D721Med (cell line): Measurements from ENCODE around the gene RHOBTB1.
"Not testable (repeated sequence)": the region's sequence is repeated elsewhere in the genome, so short reads cannot be mapped to it uniquely, and the experiment has no call there.

Experiments used
- DNase-seq: peaks from one replicate; pipeline ENCODE4 v3.0.0; 2011; ENCODE audit warnings: low spot score; ENCODE audit not compliant: insufficient read length
- FAIRE-seq: peaks from 2 replicates; lab custom pipeline; 2011; peaks lifted over from hg19 to GRCh38; lab: Jason Lieb, UNC
- TF ChIP-seq, protein P1 (sequence below): IDR thresholded peaks from 2 replicates; pipeline ENCODE4 v1.5.1; 2012; ENCODE audit warnings: mild to moderate bottlenecking, control low read depth; ENCODE audit not compliant: insufficient read depth; ENCODE audit errors: missing control alignments

RHOBTB1 gene

GRCh38 chr10:60907236-60907635 lies 36.7 kb downstream of the RHOBTB1 start:
- FAIRE-seq = no peak
- DNase-seq = no peak
- TF ChIP-seq, protein P1, sequence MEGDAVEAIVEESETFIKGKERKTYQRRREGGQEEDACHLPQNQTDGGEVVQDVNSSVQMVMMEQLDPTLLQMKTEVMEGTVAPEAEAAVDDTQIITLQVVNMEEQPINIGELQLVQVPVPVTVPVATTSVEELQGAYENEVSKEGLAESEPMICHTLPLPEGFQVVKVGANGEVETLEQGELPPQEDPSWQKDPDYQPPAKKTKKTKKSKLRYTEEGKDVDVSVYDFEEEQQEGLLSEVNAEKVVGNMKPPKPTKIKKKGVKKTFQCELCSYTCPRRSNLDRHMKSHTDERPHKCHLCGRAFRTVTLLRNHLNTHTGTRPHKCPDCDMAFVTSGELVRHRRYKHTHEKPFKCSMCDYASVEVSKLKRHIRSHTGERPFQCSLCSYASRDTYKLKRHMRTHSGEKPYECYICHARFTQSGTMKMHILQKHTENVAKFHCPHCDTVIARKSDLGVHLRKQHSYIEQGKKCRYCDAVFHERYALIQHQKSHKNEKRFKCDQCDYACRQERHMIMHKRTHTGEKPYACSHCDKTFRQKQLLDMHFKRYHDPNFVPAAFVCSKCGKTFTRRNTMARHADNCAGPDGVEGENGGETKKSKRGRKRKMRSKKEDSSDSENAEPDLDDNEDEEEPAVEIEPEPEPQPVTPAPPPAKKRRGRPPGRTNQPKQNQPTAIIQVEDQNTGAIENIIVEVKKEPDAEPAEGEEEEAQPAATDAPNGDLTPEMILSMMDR = no peak

- FAIRE-seq, DNase-seq: not testable (repeated sequence)
These were observed 37.2 kb downstream of the RHOBTB1 start for GRCh38 chr10:60906825-60907224.

GRCh38 chr10:60906411-60906810 lies 37.6 kb downstream of the RHOBTB1 start:
- FAIRE-seq (no peak), DNase-seq (no peak)
- TF ChIP-seq, protein P1 = no peak

GRCh38 chr10:60905580-60905979 lies 38.4 kb downstream of the RHOBTB1 start:
- no peak for FAIRE-seq
- TF ChIP-seq, protein P1 = no peak

GRCh38 chr10:60903096-60903495 lies 40.9 kb downstream of the RHOBTB1 start:
- DNase-seq (no peak), FAIRE-seq (no peak)
- TF ChIP-seq, protein P1 = no peak

More at GRCh38 chr10:60905580-60905979, 38.4 kb downstream of the RHOBTB1 start:
- DNase-seq = no peak

- no peak for FAIRE-seq
- TF ChIP-seq, protein P1 = no peak
- DNase-seq = no peak
These were observed 42.3 kb downstream of the RHOBTB1 start for GRCh38 chr10:60901561-60902235.

DNA sequence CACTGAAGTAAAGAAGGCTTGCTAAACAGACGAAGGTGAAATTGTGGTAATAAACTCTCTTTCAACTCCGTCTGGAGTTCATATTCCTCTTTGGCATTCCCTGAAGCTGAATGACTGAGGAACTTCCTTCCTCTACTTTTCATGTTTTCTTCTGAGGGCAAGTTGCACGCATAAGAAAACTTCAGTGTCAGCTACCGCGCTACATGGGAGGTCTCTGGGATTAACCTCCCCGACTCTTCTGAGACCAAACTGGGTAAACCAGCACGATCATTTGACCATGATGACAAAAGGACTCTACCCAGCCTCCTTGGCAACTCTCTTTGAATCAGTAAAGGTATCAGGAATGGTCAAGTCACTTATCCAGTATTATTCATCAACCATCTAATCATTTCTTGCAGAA lies 44.7 kb downstream of the RHOBTB1 start:
- TF ChIP-seq, protein P1 = no peak
- FAIRE-seq (no peak), DNase-seq (no peak)
